Liver (tissue), 9 donors: ENCODE measurements around the gene LYZL6. TPM values are rescaled to one million over a fixed set of nuclear protein-coding genes. Genes with fewer than 3 reads are reported as not detected.

ENCODE experiments used
- DNase-seq: peaks from one replicate; pipeline ENCODE4 v3.0.0-alpha.2; 2017; ENCODE audit warnings: low spot score
- H3K27ac ChIP-seq, 2 donors: one replicate each; pipeline ENCODE4 v1.7.0; 2013; ENCODE audit warnings: inconsistent platforms in 2 of 2, low read length in 2 of 2, control low read depth in 1 of 2, low read depth in 1 of 2, mild to moderate bottlenecking in 1 of 2
- H3K27me3 ChIP-seq, 4 donors: one replicate each; pipeline versions ENCODE4 v1.6.1 to v1.7.0; 2013; ENCODE audit warnings: low read length in 3 of 4, inconsistent platforms in 1 of 4, mild to moderate bottlenecking in 1 of 4, moderate library complexity in 1 of 4; ENCODE audit not compliant: control insufficient read depth in 4 of 4, insufficient read depth in 4 of 4
- H3K36me3 ChIP-seq, 4 donors: one replicate each; pipeline versions ENCODE4 v1.6.1 to v1.7.0; 2013; ENCODE audit warnings: low read length in 3 of 4, mild to moderate bottlenecking in 3 of 4, low read depth in 1 of 4, moderate library complexity in 1 of 4; ENCODE audit not compliant: control insufficient read depth in 4 of 4, insufficient read depth in 3 of 4
- H3K4me1 ChIP-seq, 4 donors: one replicate each; pipeline versions ENCODE4 v1.6.1 to v1.7.0; 2013; ENCODE audit warnings: low read length in 3 of 4, mild to moderate bottlenecking in 3 of 4, moderate library complexity in 1 of 4; ENCODE audit not compliant: control insufficient read depth in 4 of 4, insufficient read depth in 4 of 4
- H3K4me3 ChIP-seq, 3 donors: one replicate each; pipeline versions ENCODE4 v1.6.1 to v1.7.0; 2013; ENCODE audit warnings: low read length in 3 of 3, control low read depth in 1 of 3, low read depth in 1 of 3, mild to moderate bottlenecking in 1 of 3
- H3K9ac ChIP-seq, 2 donors: one replicate each; pipeline ENCODE4 v1.7.0; 2013; ENCODE audit warnings: low read length in 2 of 2, mild to moderate bottlenecking in 2 of 2, moderate library complexity in 2 of 2, control low read depth in 1 of 2, low read depth in 1 of 2
- H3K9me3 ChIP-seq, 4 donors: one replicate each; pipeline versions ENCODE4 v1.6.1 to v1.7.0; 2013; ENCODE audit warnings: low read length in 3 of 4; ENCODE audit not compliant: control insufficient read depth in 4 of 4
- ATF3 ChIP-seq: IDR thresholded peaks from 2 replicates; pipeline ENCODE4 v1.6.1; 2016; ENCODE audit warnings: antibody characterized with exemption
- CTCF ChIP-seq: fragments of 150-350 bp; IDR thresholded peaks from 2 replicates; pipeline ENCODE4 v1.5.1; 2017; ENCODE audit warnings: improper control_type of control experiment, low read depth, low read length; ENCODE audit not compliant: missing input control
- EGR1 ChIP-seq, 2 donors: IDR thresholded peaks; 2 replicates each; pipeline ENCODE4 v1.6.1; 2016 to 2018; ENCODE audit warnings: antibody characterized with exemption in 2 of 2, low read depth in 2 of 2
- FOXA1 ChIP-seq: IDR thresholded peaks from 2 replicates; pipeline ENCODE4 v1.6.1; 2016; ENCODE audit warnings: antibody characterized with exemption
- FOXA2 ChIP-seq: IDR thresholded peaks from 2 replicates; pipeline ENCODE4 v1.6.1; 2016; ENCODE audit warnings: antibody characterized with exemption
- GABPA ChIP-seq, 2 donors: IDR thresholded peaks in 1 of 2; conservative IDR thresholded peaks in 1 of 2; 2 replicates each; pipeline ENCODE4 v1.6.1; 2016; ENCODE audit warnings: antibody characterized with exemption in 2 of 2, mild to moderate bottlenecking in 1 of 2, moderate library complexity in 1 of 2
- HNF4A ChIP-seq, 2 donors: conservative IDR thresholded peaks; 2 replicates each; pipeline ENCODE4 v1.6.1; 2016; ENCODE audit warnings: antibody characterized with exemption in 2 of 2, mild to moderate bottlenecking in 2 of 2
- HNF4G ChIP-seq: IDR thresholded peaks from 2 replicates; pipeline ENCODE4 v1.6.1; 2016; ENCODE audit warnings: antibody characterized with exemption
- JUND ChIP-seq, 2 donors: IDR thresholded peaks; 2 replicates each; pipeline ENCODE4 v1.6.1; 2016; ENCODE audit warnings: antibody characterized with exemption in 2 of 2
- MAX ChIP-seq: IDR thresholded peaks from 2 replicates; pipeline ENCODE4 v1.6.1; 2016; ENCODE audit warnings: antibody characterized with exemption
- NR2F2 ChIP-seq: IDR thresholded peaks from 2 replicates; pipeline ENCODE4 v1.6.1; 2016; ENCODE audit warnings: antibody characterized with exemption
- RAD21 ChIP-seq, 2 donors: IDR thresholded peaks; 2 replicates each; pipeline ENCODE4 v1.6.1; 2016; ENCODE audit warnings: antibody characterized with exemption in 2 of 2, mild to moderate bottlenecking in 2 of 2
- REST ChIP-seq: IDR thresholded peaks from 2 replicates; pipeline ENCODE4 v1.6.1; 2016; ENCODE audit warnings: antibody characterized with exemption, mild to moderate bottlenecking
- RXRA ChIP-seq, 2 donors: IDR thresholded peaks; 2 replicates each; pipeline ENCODE4 v1.6.1; 2017 to 2018; ENCODE audit warnings: antibody characterized with exemption in 2 of 2, mild to moderate bottlenecking in 1 of 2
- SP1 ChIP-seq: IDR thresholded peaks from 2 replicates; pipeline ENCODE4 v1.6.1; 2018; ENCODE audit warnings: antibody characterized with exemption, mild to moderate bottlenecking
- TAF1 ChIP-seq: conservative IDR thresholded peaks from 2 replicates; pipeline ENCODE4 v1.6.1; 2016; ENCODE audit warnings: antibody characterized with exemption, mild to moderate bottlenecking
- YY1 ChIP-seq: IDR thresholded peaks from 2 replicates; pipeline ENCODE4 v1.6.1; 2016; ENCODE audit warnings: antibody characterized with exemption, mild to moderate bottlenecking
- ZBTB33 ChIP-seq: IDR thresholded peaks from 2 replicates; pipeline ENCODE4 v1.6.1; 2016; ENCODE audit warnings: antibody characterized with exemption
- whole genome bisulfite sequencing: extraction: QIAGEN DNeasy Blood & Tissue Kit; methylation state at CpG from one replicate; pipeline ENCODE4 v1.1.7; 2013; 5-methylcytosine and 5-hydroxymethylcytosine counted together
- polyA plus RNA-seq, 2 donors: library from polyadenylated mRNA; stranded (reverse) in 1 of 2; unstranded in 1 of 2; fragments of 200-250 nt in 1 of 2; fragments of >200 nt in 1 of 2; fragmentation: Nextera tagmentation in 1 of 2; extraction: Ambion mirVana in 1 of 2; gene quantifications; one replicate each; pipeline versions ENCODE4 v1.2.1 to v1.2.3, GENCODE V29; 2013 to 2015
- total RNA-seq, 2 donors: library from RNA; depleted of rRNA; stranded (reverse); fragments of >200 nt; gene quantifications; one replicate each; pipeline ENCODE4 v1.2.3, GENCODE V29; 2014
- donor health status: healthy.
- donor health status: healthy.
- donor health status: healthy.
- donor health status: healthy.
- donor health status: healthy.

Gene LYZL6
- total and polyA plus RNA-seq, 4 donors: not detected

- Histone ChIP-seq H3K27me3 (no peaks in the 10 kb centered on the region), H3K4me3 (no peak overlapping the region), H3K27ac (no peak overlapping the region), H3K9ac (no peak overlapping the region), H3K9me3 (no peaks in the 10 kb centered on the region), H3K36me3 (no peaks in the 10 kb centered on the region), H3K4me1 (peaks cover 0 to 5% (median 0%) of the 10 kb centered on the region in 4 donors)
- TF ChIP-seq TAF1 (no peak), GABPA (IDR thresholded peaks at IDR 0.05 in 1 of 2, conservative IDR thresholded peaks at IDR 0.05 in 1 of 2) (no peak), JUND (IDR thresholded peaks at IDR 0.05) (no peak), ZBTB33 (no peak), FOXA2 (no peak), RAD21 (IDR thresholded peaks at IDR 0.05) (no peak), HNF4A (conservative IDR thresholded peaks at IDR 0.05) (no peak), SP1 (no peak), REST (no peak), YY1 (no peak), ATF3 (no peak), MAX (no peak), RXRA (IDR thresholded peaks at IDR 0.05) (no peak), EGR1 (IDR thresholded peaks at IDR 0.05; ENCODE audit: low read depth in 2 of 2) (no peak), NR2F2 (no peak), FOXA1 (no peak), HNF4G (no peak), CTCF (no peak)
- DNase-seq: no peak
- WGBS: 80% methylated on average over 11 of the region's 11 CpGs
Measured at GRCh38 chr17:35900708-35901480, 42.6 kb downstream of the LYZL6 start.
